Progenitor cell of endocrine pancreas (in vitro differentiated cells): Measurements from ENCODE around the gene ADAMTS17. TPM values are rescaled to one million over a fixed set of nuclear protein-coding genes. Genes with fewer than 3 reads are reported as not detected.

Experiments
- DNase-seq: peaks from one replicate; pipeline ENCODE4 v3.0.0; 2021; ENCODE audit warnings: low spot score; ENCODE audit not compliant: unreplicated experiment
- H3K27ac Mint-ChIP-seq: 2 replicates; pipeline ENCODE4 v1.8.0; 2021; ENCODE audit warnings: mild to moderate bottlenecking, moderate library complexity, mixed read lengths
- H3K27me3 Mint-ChIP-seq: 2 replicates; pipeline ENCODE4 v1.8.0; 2021; ENCODE audit warnings: mixed read lengths
- H3K36me3 Mint-ChIP-seq: 2 replicates; pipeline ENCODE4 v1.8.0; 2022; ENCODE audit warnings: mixed read lengths; ENCODE audit not compliant: insufficient read depth
- H3K4me1 Mint-ChIP-seq: 2 replicates; pipeline ENCODE4 v1.8.0; 2021; ENCODE audit warnings: low read depth, mixed read lengths
- H3K4me3 Mint-ChIP-seq: 2 replicates; pipeline ENCODE4 v1.8.0; 2021; ENCODE audit warnings: low read depth, mild to moderate bottlenecking, moderate library complexity, mixed read lengths
- H3K9me3 Mint-ChIP-seq: 2 replicates; pipeline ENCODE4 v1.8.0; 2021; ENCODE audit warnings: low read depth, mixed read lengths
- total RNA-seq: library from RNA; stranded (reverse); gene quantifications from 2 replicates; pipeline ENCODE4 v1.2.1, GENCODE V29; 2021
- TF ChIP-seq, protein P1 (sequence below): fragments of 200-600 bp; sonication (generic); IDR thresholded peaks from one replicate; pipeline ENCODE4 v1.5.0; 2021; ENCODE audit warnings: antibody characterized with exemption, mild to moderate bottlenecking; ENCODE audit not compliant: unreplicated experiment

Gene ADAMTS17
- total RNA-seq, 1 donor from 2014 or later, result 3.5 TPM

DNA sequence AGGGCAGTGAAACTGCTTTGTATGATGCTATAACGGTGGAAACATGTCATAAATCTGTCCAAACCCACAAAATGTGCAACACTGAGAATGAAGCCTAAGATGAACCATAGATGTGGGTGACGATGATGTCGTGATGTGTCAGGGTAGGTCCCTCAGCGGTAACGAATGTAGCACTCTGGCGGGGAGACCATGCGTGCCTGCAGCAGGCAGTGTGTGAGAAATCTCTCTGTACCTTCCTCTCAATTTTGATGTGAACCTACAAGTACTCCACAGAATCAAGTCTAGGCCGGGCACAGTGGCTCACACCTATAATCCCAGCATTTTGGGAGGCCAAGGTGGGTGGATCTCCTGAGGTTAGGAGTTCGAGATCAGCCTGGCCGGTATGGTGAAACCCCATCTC lies 340.4 kb downstream of the ADAMTS17 start:
- Mint-ChIP-seq H3K27me3 (peaks cover 20% of the 10 kb centered on the region), H3K36me3 (no peaks in the 10 kb centered on the region), H3K27ac (no peak overlapping the region), H3K9me3 (no peaks in the 10 kb centered on the region), H3K4me3 (no peak overlapping the region), H3K4me1 (peaks cover 2% of the 10 kb centered on the region)
- DNase-seq, result no peak
- TF ChIP-seq, protein P1, sequence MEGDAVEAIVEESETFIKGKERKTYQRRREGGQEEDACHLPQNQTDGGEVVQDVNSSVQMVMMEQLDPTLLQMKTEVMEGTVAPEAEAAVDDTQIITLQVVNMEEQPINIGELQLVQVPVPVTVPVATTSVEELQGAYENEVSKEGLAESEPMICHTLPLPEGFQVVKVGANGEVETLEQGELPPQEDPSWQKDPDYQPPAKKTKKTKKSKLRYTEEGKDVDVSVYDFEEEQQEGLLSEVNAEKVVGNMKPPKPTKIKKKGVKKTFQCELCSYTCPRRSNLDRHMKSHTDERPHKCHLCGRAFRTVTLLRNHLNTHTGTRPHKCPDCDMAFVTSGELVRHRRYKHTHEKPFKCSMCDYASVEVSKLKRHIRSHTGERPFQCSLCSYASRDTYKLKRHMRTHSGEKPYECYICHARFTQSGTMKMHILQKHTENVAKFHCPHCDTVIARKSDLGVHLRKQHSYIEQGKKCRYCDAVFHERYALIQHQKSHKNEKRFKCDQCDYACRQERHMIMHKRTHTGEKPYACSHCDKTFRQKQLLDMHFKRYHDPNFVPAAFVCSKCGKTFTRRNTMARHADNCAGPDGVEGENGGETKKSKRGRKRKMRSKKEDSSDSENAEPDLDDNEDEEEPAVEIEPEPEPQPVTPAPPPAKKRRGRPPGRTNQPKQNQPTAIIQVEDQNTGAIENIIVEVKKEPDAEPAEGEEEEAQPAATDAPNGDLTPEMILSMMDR, result no peak

DNA sequence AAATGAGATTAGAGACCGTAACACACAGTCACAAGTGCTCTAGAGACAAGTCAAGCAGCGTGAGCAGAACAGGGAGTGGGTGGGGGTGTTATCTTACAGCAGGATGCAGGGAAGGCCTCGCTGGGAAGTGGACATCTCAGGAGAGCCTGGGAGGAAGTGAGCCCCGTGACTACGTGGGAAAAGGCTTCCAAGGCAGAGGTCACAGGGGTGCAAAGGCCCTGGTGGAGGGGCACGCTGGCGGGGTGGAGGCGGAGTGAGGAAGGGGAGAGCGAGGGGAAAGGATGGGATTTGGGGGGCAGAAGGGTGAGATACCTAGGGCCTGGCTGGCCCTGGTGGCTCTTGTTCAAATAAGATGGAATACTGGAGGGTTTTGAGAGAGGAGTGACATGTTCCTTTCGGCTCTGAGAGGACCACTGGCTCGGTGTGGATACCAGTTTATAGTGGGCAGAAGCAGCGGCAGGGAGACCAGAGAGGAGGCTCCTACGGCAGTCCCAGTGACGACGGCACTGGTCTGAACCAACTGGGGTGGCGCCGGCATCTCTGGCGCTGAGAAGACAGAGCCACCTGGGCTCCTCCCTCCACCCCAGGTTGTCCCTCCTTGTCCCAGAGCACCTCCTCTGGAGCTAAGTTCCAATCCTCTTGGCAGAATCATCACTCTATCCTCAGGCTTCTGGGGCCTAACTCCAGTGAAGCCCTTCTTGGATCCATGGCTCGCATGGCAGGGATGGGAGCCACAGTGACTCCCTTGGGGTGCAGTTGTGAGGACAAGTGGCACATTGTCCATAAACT lies 342.3 kb downstream of the ADAMTS17 start:
- H3K4me1 Mint-ChIP-seq, result peaks cover 2% of the 10 kb centered on the region
- no peak for DNase-seq
- no peak overlapping the region for H3K27ac Mint-ChIP-seq
- H3K36me3 Mint-ChIP-seq, result no peaks in the 10 kb centered on the region
- H3K9me3 Mint-ChIP-seq, result no peaks in the 10 kb centered on the region
- peaks cover 31% of the 10 kb centered on the region for H3K27me3 Mint-ChIP-seq
- no peak overlapping the region for H3K4me3 Mint-ChIP-seq
- TF ChIP-seq, protein P1, result no peak

DNA sequence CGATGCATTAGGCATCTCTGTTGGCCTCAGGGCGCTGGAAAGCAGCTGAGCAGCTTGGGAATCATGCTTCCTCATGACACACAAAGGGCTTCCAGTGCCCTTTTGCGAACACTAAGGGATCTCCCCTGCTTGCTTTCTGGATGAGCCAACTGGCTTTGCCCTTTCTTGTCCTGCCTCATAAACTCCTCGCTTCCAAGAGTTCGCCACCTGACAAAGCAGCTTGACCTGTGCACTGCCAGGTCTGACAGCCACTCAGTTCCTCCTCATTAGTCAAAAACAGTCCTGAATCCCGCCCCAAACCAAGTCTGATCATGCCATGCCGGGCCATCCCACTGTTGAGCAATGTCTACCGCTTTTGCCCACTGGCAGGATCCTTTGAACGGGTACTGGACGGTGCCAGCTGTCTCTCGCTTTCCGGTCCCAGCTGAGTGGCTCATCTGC lies 343.1 kb downstream of the ADAMTS17 start:
- Mint-ChIP-seq H3K9me3 (no peaks in the 10 kb centered on the region), H3K4me1 (peaks cover 2% of the 10 kb centered on the region), H3K36me3 (no peaks in the 10 kb centered on the region), H3K27ac (no peak overlapping the region), H3K27me3 (peaks cover 30% of the 10 kb centered on the region), H3K4me3 (no peak overlapping the region)
- DNase-seq, result no peak
- TF ChIP-seq, protein P1, result no peak

DNA sequence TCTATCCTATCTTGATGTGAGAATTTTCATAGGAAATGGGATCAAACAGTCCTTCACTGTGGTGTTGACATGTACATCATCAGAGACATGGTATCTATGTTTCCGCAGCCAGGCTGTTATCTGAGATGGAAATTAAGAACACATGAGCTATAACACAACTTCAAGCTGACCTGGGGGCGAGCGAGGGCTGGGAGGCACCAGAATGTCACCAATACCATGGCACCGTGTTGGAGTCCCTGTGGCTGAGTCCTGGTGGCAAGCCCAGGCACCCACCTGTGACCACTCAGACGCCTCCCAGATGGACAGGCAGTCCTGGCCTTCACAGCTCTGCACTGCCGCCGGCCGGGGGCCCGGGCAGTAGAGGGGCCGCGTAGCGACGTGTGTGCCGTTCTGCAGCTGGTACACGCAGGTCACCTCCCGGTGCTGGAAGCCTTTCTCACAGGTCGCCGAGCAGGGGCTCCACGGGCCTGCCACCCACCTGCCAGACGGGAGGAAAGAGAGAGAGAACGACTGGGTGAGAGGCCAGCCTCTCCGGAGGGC lies 344.6 kb downstream of the ADAMTS17 start:
- no peak overlapping the region for H3K27ac Mint-ChIP-seq
- no peak for DNase-seq
- TF ChIP-seq, protein P1, result no peak
- no peak overlapping the region for H3K4me3 Mint-ChIP-seq
- H3K36me3 Mint-ChIP-seq, result no peaks in the 10 kb centered on the region
- peaks cover 31% of the 10 kb centered on the region for H3K27me3 Mint-ChIP-seq
- H3K4me1 Mint-ChIP-seq, result peaks cover 2% of the 10 kb centered on the region
- no peaks in the 10 kb centered on the region for H3K9me3 Mint-ChIP-seq

DNA sequence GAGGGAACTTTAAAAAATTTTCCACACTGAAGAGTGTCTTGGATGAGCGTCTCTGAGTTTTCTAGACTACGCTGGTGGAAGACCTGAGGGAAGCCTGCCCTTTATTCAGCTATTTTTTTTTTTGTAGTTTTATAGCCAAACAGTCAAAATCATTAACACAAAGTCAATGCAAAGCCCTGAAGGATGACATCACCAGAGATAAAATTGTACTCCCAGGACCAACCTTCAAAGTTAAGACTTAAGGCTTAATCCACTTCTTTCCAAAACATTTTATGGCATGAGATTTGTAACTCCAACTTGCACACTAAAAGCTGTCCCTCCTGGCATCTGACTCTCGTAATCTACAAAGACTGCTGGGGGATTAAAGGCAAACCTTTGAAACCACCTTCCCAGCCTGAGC lies 345.1 kb downstream of the ADAMTS17 start:
- H3K27me3 Mint-ChIP-seq, result peaks cover 30% of the 10 kb centered on the region
- DNase-seq, result no peak
- TF ChIP-seq, protein P1, result no peak
- H3K4me3 Mint-ChIP-seq, result no peak overlapping the region
- peaks cover 2% of the 10 kb centered on the region for H3K4me1 Mint-ChIP-seq
- H3K9me3 Mint-ChIP-seq, result no peaks in the 10 kb centered on the region
- no peak overlapping the region for H3K27ac Mint-ChIP-seq
- H3K36me3 Mint-ChIP-seq, result no peaks in the 10 kb centered on the region
